ENCODE results near the gene RASSF4.

Gene RASSF4

GRCh38 chr10:44992732-44993225, 33.2 kb downstream of the RASSF4 start:
- no peak for TF ChIP-seq CTCF (IDR thresholded peaks at IDR 0.05; ENCODE audit: low read depth, low read length, missing control alignments)
- no peak overlapping the region for H3K4me3 ChIP-seq (replicated peaks; ENCODE audit: low read depth, low read length)
- no peak for DNase-seq (ENCODE audit: extremely low read depth, low read depth)

GRCh38 chr10:44993226-44993921, 33.8 kb downstream of the RASSF4 start:
- H3K4me3 ChIP-seq (replicated peaks; ENCODE audit: low read depth, low read length): no peak overlapping the region
- no peak for TF ChIP-seq CTCF (IDR thresholded peaks at IDR 0.05; ENCODE audit: low read depth, low read length, missing control alignments)
- DNase-seq (ENCODE audit: extremely low read depth, low read depth): no peak

GRCh38 chr10:44993922-44994751, 34.5 kb downstream of the RASSF4 start:
- DNase-seq (ENCODE audit: extremely low read depth, low read depth): no peak
- no peak for TF ChIP-seq CTCF (IDR thresholded peaks at IDR 0.05; ENCODE audit: low read depth, low read length, missing control alignments)
- no peak overlapping the region for H3K4me3 ChIP-seq (replicated peaks; ENCODE audit: low read depth, low read length)

- H3K4me3 ChIP-seq (replicated peaks; ENCODE audit: low read depth, low read length): no peak overlapping the region
- TF ChIP-seq CTCF (IDR thresholded peaks at IDR 0.05; ENCODE audit: low read depth, low read length, missing control alignments): no peak
- DNase-seq (ENCODE audit: extremely low read depth, low read depth): no peak
Observed at GRCh38 chr10:44994752-44995530, 35.3 kb downstream of the RASSF4 start.

- DNase-seq (ENCODE audit: extremely low read depth, low read depth): no peak
- TF ChIP-seq CTCF (IDR thresholded peaks at IDR 0.05; ENCODE audit: low read depth, low read length, missing control alignments): no peak
- no peak overlapping the region for H3K4me3 ChIP-seq (replicated peaks; ENCODE audit: low read depth, low read length)
Observed at GRCh38 chr10:44995581-44995913, 35.9 kb downstream of the RASSF4 start.

GRCh38 chr10:44995914-44996669, 36.5 kb downstream of the RASSF4 start:
- no peak for DNase-seq (ENCODE audit: extremely low read depth, low read depth)
- no peak overlapping the region for H3K4me3 ChIP-seq (replicated peaks; ENCODE audit: low read depth, low read length)
- no peak for TF ChIP-seq CTCF (IDR thresholded peaks at IDR 0.05; ENCODE audit: low read depth, low read length, missing control alignments)

Measured in HFF-Myc (cell line).